ENCODE measurements around the gene PNPLA1.

Gene PNPLA1

DNA sequence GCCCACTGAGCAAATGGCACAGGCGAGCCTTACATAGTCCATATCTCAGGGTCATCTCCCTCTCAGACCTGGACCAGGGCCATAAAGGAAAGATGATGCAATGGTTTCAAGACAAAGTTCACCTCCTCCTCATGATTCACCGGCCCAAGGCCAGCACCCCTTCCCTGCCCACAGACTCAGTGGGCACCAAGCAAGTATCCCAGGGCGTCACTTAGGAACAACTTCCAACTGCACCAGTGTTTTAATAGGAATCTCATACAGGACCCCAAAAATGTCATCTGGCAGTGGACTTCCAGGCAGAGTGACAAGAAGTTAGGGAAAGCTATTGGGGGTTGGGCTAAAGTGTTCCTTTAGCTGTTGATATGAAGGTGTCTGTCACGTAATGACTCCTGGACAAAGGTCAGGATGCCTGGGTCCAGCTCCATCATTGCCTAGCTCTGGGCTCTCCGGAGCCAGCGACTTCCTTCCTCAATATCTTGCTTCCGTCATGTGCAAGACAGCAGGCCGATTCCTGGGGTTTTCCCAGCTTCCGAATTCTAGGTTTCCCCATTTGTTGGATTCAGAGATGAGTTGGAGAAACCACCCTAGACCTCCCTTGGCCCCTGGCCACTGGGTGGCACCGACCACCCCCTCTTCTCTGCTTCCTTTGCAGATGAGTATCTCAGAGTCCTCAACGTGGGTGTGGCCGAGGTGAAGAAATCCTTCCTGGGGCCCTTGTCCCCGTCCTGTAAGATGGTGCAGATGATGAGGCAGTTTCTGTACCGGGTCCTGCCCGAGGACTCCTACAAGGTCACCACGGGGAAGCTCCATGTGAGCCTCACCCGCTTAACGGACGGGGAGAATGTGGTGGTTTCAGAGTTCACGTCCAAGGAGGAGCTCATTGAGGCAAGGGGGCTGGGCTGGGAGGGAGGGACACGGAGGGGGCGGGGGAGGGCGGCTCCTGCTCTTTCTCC, 21.1 kb downstream of the PNPLA1 start:
- TF ChIP-seq, protein P1, sequence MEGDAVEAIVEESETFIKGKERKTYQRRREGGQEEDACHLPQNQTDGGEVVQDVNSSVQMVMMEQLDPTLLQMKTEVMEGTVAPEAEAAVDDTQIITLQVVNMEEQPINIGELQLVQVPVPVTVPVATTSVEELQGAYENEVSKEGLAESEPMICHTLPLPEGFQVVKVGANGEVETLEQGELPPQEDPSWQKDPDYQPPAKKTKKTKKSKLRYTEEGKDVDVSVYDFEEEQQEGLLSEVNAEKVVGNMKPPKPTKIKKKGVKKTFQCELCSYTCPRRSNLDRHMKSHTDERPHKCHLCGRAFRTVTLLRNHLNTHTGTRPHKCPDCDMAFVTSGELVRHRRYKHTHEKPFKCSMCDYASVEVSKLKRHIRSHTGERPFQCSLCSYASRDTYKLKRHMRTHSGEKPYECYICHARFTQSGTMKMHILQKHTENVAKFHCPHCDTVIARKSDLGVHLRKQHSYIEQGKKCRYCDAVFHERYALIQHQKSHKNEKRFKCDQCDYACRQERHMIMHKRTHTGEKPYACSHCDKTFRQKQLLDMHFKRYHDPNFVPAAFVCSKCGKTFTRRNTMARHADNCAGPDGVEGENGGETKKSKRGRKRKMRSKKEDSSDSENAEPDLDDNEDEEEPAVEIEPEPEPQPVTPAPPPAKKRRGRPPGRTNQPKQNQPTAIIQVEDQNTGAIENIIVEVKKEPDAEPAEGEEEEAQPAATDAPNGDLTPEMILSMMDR (conservative IDR thresholded peaks at IDR 0.05; ENCODE audit: low read depth, low read length), result no peak
- DNase-seq (ENCODE audit: low read depth), result peak; percentile 53

DNA sequence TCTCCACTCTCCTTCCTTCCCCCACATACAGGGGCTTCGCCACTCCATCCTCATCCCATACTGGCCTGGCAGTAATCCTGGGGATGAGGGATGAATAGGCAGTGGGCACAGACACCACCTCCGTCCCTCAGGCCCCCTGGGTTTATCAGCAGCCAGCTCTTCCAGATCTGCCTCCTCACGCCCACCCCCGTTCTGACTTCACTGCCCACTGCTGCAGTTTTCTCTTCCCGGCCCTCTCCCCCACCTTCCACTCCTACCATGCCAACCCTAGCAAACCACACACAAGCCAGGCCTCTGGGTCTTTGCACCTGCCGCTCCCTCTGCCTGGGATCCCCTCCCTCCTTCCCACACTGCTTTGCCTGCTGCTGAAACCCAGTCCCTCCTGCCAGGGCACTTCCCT, 22.3 kb downstream of the PNPLA1 start:
- H3K4me3 ChIP-seq (ENCODE audit: low read depth, low read length), result no peak overlapping the region
- DNase-seq (ENCODE audit: low read depth), result no peak
- TF ChIP-seq, protein P1 (conservative IDR thresholded peaks at IDR 0.05; ENCODE audit: low read depth, low read length), result no peak

More for the DNA sequence above, 21.1 kb downstream of the PNPLA1 start:
- H3K4me3 ChIP-seq (ENCODE audit: low read depth, low read length), result no peak overlapping the region

DNA sequence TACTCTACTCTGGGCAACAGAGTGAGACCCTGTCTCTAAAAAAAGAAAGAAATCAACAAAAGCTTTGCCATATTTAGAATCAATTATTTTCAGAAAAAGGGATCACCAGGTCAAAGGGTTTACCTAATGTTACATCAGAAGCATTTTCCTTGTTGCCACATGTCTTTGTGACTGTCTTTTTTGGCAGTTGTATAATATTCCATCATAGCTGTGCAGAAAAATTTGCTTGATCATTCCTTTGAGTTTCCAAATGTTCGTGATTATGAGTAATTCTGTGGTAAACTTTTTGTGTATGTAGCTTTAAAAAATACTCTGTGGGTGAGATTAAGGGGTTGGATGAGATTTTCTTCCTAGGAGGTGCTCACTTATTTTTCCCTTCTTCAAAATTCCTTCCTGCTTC, 26.4 kb downstream of the PNPLA1 start:
- no peak overlapping the region for H3K4me3 ChIP-seq (ENCODE audit: low read depth, low read length)
- DNase-seq (ENCODE audit: low read depth), result no peak
- TF ChIP-seq, protein P1 (conservative IDR thresholded peaks at IDR 0.05; ENCODE audit: low read depth, low read length), result no peak

DNA sequence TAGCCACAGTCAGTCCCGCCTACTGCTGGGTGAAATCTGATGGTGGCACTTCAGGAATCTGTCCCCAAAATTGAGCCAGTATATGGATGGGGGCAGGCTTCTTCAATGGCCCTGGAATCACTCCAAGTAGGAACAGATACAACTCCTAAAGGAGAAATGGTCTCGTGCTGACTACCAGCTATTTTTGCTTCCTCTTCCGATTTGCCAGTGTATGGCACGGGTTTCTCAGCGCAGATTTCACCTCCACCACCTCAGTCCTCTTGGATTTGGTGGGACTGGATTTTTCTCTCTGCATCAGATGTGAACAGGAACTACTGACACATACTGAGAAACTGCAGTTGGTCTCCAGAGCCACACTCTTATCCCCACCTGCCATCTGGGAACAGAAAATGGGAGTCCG, 27.2 kb downstream of the PNPLA1 start:
- DNase-seq (ENCODE audit: low read depth), result no peak
- H3K4me3 ChIP-seq (ENCODE audit: low read depth, low read length), result no peak overlapping the region
- TF ChIP-seq, protein P1 (conservative IDR thresholded peaks at IDR 0.05; ENCODE audit: low read depth, low read length), result no peak

DNA sequence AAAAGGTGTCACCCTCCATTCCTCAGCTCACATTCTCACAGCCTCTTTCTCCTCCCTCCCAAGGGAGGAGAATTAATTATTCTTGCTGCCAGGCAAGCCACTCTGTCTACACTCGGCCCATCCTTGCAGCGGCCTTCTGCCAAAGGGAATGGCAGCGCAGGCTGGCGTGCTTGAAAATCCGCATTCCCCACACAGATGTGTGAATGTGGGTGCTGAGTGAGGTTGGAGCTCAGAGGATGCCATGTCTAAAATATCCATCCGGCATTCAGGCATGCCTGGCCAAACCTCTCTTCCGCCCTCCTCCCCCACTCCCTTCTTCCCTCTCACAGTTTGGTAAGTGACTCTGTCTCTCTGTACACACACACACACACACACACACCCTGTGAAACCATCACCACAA, 27.7 kb downstream of the PNPLA1 start:
- DNase-seq (ENCODE audit: low read depth), result no peak
- TF ChIP-seq, protein P1 (conservative IDR thresholded peaks at IDR 0.05; ENCODE audit: low read depth, low read length), result no peak
- H3K4me3 ChIP-seq (ENCODE audit: low read depth, low read length), result no peak overlapping the region

DNA sequence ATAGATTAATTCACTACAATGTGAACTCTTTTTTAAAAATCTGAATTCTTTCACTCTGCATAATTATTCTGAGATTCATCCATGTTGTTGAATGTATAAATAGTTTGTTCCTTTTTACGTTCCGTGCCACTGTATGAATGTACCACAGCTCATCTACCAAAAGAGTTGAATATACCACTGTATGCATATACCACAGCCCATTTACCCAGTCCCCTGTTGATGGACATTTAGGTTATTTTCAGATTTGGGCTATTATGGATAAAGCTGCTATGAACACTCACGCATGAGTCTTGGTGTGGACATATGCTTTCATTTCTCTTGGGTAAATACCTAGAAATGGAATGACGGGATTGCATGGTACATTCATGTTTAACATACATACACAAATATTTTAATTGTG, 28.2 kb downstream of the PNPLA1 start:
- H3K4me3 ChIP-seq (ENCODE audit: low read depth, low read length), result no peak overlapping the region
- DNase-seq (ENCODE audit: low read depth), result no peak
- TF ChIP-seq, protein P1 (conservative IDR thresholded peaks at IDR 0.05; ENCODE audit: low read depth, low read length), result no peak
